HG03432 (cell line): Measurements from ENCODE around the gene HOXA6.

ENCODE experiments used
- ATAC-seq: cut with Tn5 transposase; IDR thresholded peaks from one replicate; pipeline ENCODE4 v1.9.1; 2021; ENCODE audit warnings: mild to moderate bottlenecking, moderate library complexity; ENCODE audit not compliant: unreplicated experiment

The HOXA6 gene

GRCh38 chr7:27163288-27164044, 15.9 kb upstream of the HOXA6 start:
- ATAC-seq, result no peak

- no peak for ATAC-seq
These were observed 15.2 kb upstream of the HOXA6 start for GRCh38 chr7:27162561-27163287.

GRCh38 chr7:27161721-27162560, 14.4 kb upstream of the HOXA6 start:
- ATAC-seq, result no peak

GRCh38 chr7:27161214-27161720, 13.7 kb upstream of the HOXA6 start:
- ATAC-seq, result no peak

GRCh38 chr7:27160546-27161213, 13.1 kb upstream of the HOXA6 start:
- peak; percentile 62 for ATAC-seq

GRCh38 chr7:27160145-27160545, 12.6 kb upstream of the HOXA6 start:
- ATAC-seq, result peak; percentile 22

- no peak for ATAC-seq
These were observed 11.9 kb upstream of the HOXA6 start for GRCh38 chr7:27159266-27160144.

- ATAC-seq, result no peak
These were observed 11.1 kb upstream of the HOXA6 start for GRCh38 chr7:27158436-27159265.

- no peak for ATAC-seq
These were observed 10.3 kb upstream of the HOXA6 start for GRCh38 chr7:27157702-27158431.

- ATAC-seq, result no peak
These were observed 9.5 kb upstream of the HOXA6 start for GRCh38 chr7:27156916-27157701.

- ATAC-seq, result no peak
These were observed 8.9 kb upstream of the HOXA6 start, which contains the start of gene HOXA7 for GRCh38 chr7:27156508-27156898. TSS of gene HOXA7 (minus strand) at chr7:27156675. CDS start at chr7:27156545, 130 bp downstream.

- ATAC-seq, result no peak
These were observed 8.4 kb upstream of the HOXA6 start for GRCh38 chr7:27155816-27156507.

GRCh38 chr7:27154901-27155815, 7.6 kb upstream of the HOXA6 start:
- ATAC-seq, result no peak

GRCh38 chr7:27154369-27154768, 6.8 kb upstream of the HOXA6 start:
- ATAC-seq, result no peak

- ATAC-seq, result no peak
These were observed 6.0 kb upstream of the HOXA6 start for GRCh38 chr7:27153526-27153925.
